PFSK-1 (cell line): ENCODE results near the gene MTHFD2L.

Experiments
- POLR2AphosphoS5 ChIP-seq: IDR thresholded peaks from 2 replicates; pipeline ENCODE4 v1.6.1; 2012; ENCODE audit warnings: low read depth, mild to moderate bottlenecking, control low read depth, low read length, moderate library complexity
- REST ChIP-seq, 2 experiments: IDR thresholded peaks; 2 replicates each; pipeline versions ENCODE4 v1.6.1 to v1.8.0; 2011 to 2012; ENCODE audit warnings: low read depth in 2 of 2, low read length in 2 of 2, control low read depth in 1 of 2, inconsistent platforms in 1 of 2, mild to moderate bottlenecking in 1 of 2, moderate library complexity in 1 of 2; ENCODE audit not compliant: insufficient read depth in 1 of 2
- SIN3A ChIP-seq: IDR thresholded peaks from 2 replicates; pipeline ENCODE4 v1.6.1; 2012; ENCODE audit warnings: mild to moderate bottlenecking, low read length, moderate library complexity, borderline replicate concordance; ENCODE audit not compliant: insufficient read depth

- TF ChIP-seq SIN3A = no peak
- TF ChIP-seq POLR2AphosphoS5 = no peak
- TF ChIP-seq REST (IDR thresholded peaks at IDR 0.05; ENCODE audit: insufficient read depth in 1 of 2, low read depth in 2 of 2, low read length in 2 of 2) = no peak
These were observed 97.2 kb downstream of the MTHFD2L start for GRCh38 chr4:74255096-74255495.
